ENCODE measurements around the gene PCYT2. TPM values are rescaled to one million over a fixed set of nuclear protein-coding genes. Genes with fewer than 3 reads are reported as not detected.

PCYT2 gene
- total RNA-seq, 1 experiment from 2014 or later = 151 TPM

- Histone ChIP-seq H3K27me3 (replicated peaks; ENCODE audit: control insufficient read depth, insufficient read depth, low read length) (no peaks in the 10 kb centered on the region), H3K4me3 (ENCODE audit: low read depth, low read length) (no peak overlapping the region), H3K9me3 (no peaks in the 10 kb centered on the region), H3K4me1 (peaks cover 24% of the 10 kb centered on the region), H3K36me3 (ENCODE audit: control insufficient read depth, insufficient read depth, low read length) (peaks cover 14% of the 10 kb centered on the region)
- Mint-ChIP-seq H3K36me3 (ENCODE audit: insufficient read depth, unreplicated experiment) (peaks cover 96% of the 10 kb centered on the region), H3K4me1 (ENCODE audit: low read depth, unreplicated experiment) (peaks cover 32% of the 10 kb centered on the region), H3K4me3 (ENCODE audit: unreplicated experiment) (no peak overlapping the region), H3K9me3 (ENCODE audit: unreplicated experiment) (no peaks in the 10 kb centered on the region), H3K27ac (ENCODE audit: unreplicated experiment) (no peak overlapping the region), H3K27me3 (ENCODE audit: insufficient read depth, unreplicated experiment) (no peaks in the 10 kb centered on the region)
- no peak for DNase-seq
- BruUV-seq (replicated peaks) = no TSS peak
- intact Hi-C loops (cut with micrococcal nuclease; ENCODE audit: unreplicated experiment) = no loop called here
- ChIA-PET CTCF (interaction anchor here (1.0 kb wide), 1 partner anchor 30 kb away, joined by 3 read pairs; no protein-coding TSS in a partner anchor), POLR2A (no interaction called here)
- TF ChIP-seq, protein P1, sequence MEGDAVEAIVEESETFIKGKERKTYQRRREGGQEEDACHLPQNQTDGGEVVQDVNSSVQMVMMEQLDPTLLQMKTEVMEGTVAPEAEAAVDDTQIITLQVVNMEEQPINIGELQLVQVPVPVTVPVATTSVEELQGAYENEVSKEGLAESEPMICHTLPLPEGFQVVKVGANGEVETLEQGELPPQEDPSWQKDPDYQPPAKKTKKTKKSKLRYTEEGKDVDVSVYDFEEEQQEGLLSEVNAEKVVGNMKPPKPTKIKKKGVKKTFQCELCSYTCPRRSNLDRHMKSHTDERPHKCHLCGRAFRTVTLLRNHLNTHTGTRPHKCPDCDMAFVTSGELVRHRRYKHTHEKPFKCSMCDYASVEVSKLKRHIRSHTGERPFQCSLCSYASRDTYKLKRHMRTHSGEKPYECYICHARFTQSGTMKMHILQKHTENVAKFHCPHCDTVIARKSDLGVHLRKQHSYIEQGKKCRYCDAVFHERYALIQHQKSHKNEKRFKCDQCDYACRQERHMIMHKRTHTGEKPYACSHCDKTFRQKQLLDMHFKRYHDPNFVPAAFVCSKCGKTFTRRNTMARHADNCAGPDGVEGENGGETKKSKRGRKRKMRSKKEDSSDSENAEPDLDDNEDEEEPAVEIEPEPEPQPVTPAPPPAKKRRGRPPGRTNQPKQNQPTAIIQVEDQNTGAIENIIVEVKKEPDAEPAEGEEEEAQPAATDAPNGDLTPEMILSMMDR (IDR thresholded peaks at IDR 0.05; ENCODE audit: insufficient read depth in 1 of 2, low read depth in 1 of 2, low read length in 1 of 2, severe bottlenecking in 1 of 2, unreplicated experiment in 1 of 2) = no peak
Measured at GRCh38 chr17:81914103-81914850, 3.1 kb upstream of the PCYT2 start.

- no peaks in the 10 kb centered on the region for H3K27me3 ChIP-seq (replicated peaks; ENCODE audit: control insufficient read depth, insufficient read depth, low read length)
- no peak for DNase-seq
- H3K4me1 ChIP-seq = peaks cover 26% of the 10 kb centered on the region
- TF ChIP-seq, protein P1 (IDR thresholded peaks at IDR 0.05; ENCODE audit: insufficient read depth in 1 of 2, low read depth in 1 of 2, low read length in 1 of 2, severe bottlenecking in 1 of 2, unreplicated experiment in 1 of 2) = no peak
- ChIA-PET POLR2A (no interaction called here), CTCF (interaction anchor here (0.6 kb wide), 1 partner anchor 14 kb away, joined by 11 read pairs; the partner anchor contains the start of gene MAFG)
- BruUV-seq (replicated peaks) = no TSS peak
- H3K36me3 Mint-ChIP-seq (ENCODE audit: insufficient read depth, unreplicated experiment) = peaks cover 93% of the 10 kb centered on the region
- intact Hi-C loops (cut with micrococcal nuclease; ENCODE audit: unreplicated experiment) = no loop called here
- no peak overlapping the region for H3K4me3 Mint-ChIP-seq (ENCODE audit: unreplicated experiment)
- no peak overlapping the region for H3K4me3 ChIP-seq (ENCODE audit: low read depth, low read length)
- H3K9me3 Mint-ChIP-seq (ENCODE audit: unreplicated experiment) = no peaks in the 10 kb centered on the region
- H3K9me3 ChIP-seq = no peaks in the 10 kb centered on the region
- no peaks in the 10 kb centered on the region for H3K27me3 Mint-ChIP-seq (ENCODE audit: insufficient read depth, unreplicated experiment)
- H3K27ac Mint-ChIP-seq (ENCODE audit: unreplicated experiment) = no peak overlapping the region
- H3K4me1 Mint-ChIP-seq (ENCODE audit: low read depth, unreplicated experiment) = peaks cover 29% of the 10 kb centered on the region
- H3K36me3 ChIP-seq (ENCODE audit: control insufficient read depth, insufficient read depth, low read length) = peaks cover 16% of the 10 kb centered on the region
Measured at GRCh38 chr17:81913394-81914102, 2.3 kb upstream of the PCYT2 start.

- Histone ChIP-seq H3K9me3 (no peaks in the 10 kb centered on the region), H3K4me3 (ENCODE audit: low read depth, low read length) (no peak overlapping the region), H3K27me3 (replicated peaks; ENCODE audit: control insufficient read depth, insufficient read depth, low read length) (no peaks in the 10 kb centered on the region), H3K4me1 (peaks cover 26% of the 10 kb centered on the region), H3K36me3 (ENCODE audit: control insufficient read depth, insufficient read depth, low read length) (peaks cover 19% of the 10 kb centered on the region)
- Mint-ChIP-seq H3K27ac (ENCODE audit: unreplicated experiment) (no peak overlapping the region), H3K4me1 (ENCODE audit: low read depth, unreplicated experiment) (peaks cover 29% of the 10 kb centered on the region), H3K9me3 (ENCODE audit: unreplicated experiment) (no peaks in the 10 kb centered on the region), H3K4me3 (ENCODE audit: unreplicated experiment) (no peak overlapping the region), H3K36me3 (ENCODE audit: insufficient read depth, unreplicated experiment) (peaks cover 93% of the 10 kb centered on the region), H3K27me3 (ENCODE audit: insufficient read depth, unreplicated experiment) (no peaks in the 10 kb centered on the region)
- TF ChIP-seq, protein P1 (IDR thresholded peaks at IDR 0.05; ENCODE audit: insufficient read depth in 1 of 2, low read depth in 1 of 2, low read length in 1 of 2, severe bottlenecking in 1 of 2, unreplicated experiment in 1 of 2) = no peak
- CTCF ChIA-PET = interaction anchor here (0.6 to 0.8 kb wide), 2 partner anchors 15 kb away, joined by 9 to 11 read pairs; partner anchors contain the start of gene MAFG
- no TSS peak for BruUV-seq (replicated peaks)
- DNase-seq = no peak
- intact Hi-C loops (cut with micrococcal nuclease; ENCODE audit: unreplicated experiment) = no loop called here
- POLR2A ChIA-PET = interaction anchor here (0.6 kb wide), 1 partner anchor 15 kb away, joined by 3 read pairs; no protein-coding TSS in a partner anchor
Measured at GRCh38 chr17:81912441-81913309, 1.5 kb upstream of the PCYT2 start.

All from Caco-2 (cell line).